ENCODE data around the gene POGLUT2.

GRCh38 chr13:102812611-102813287 lies 14.0 kb upstream of the POGLUT2 start:
- TF ChIP-seq CTCF (IDR thresholded peaks at IDR 0.05; ENCODE audit: low read depth, low read length) (no peak), EZH2phosphoT487 (IDR thresholded peaks at IDR 0.05; ENCODE audit: low read depth) (no peak)
